Sigmoid colon (tissue), 4 donors: Measurements from ENCODE around the gene MAK.

Experiments
- CTCF ChIP-seq, 4 experiments: fragments of 450-650 bp in 3 of 4; fragments of 200-600 bp in 1 of 4; IDR thresholded peaks; one replicate each; pipeline ENCODE4 v1.5.1; 2016 to 2019; ENCODE audit warnings: antibody characterized with exemption in 4 of 4, mild to moderate bottlenecking in 3 of 4, moderate library complexity in 2 of 4
- EP300 ChIP-seq, 4 donors: sonication (generic); formaldehyde crosslinking; IDR thresholded peaks; one replicate each; pipeline ENCODE4 v1.6.1; 2017; ENCODE audit warnings: antibody characterized with exemption in 4 of 4

DNA sequence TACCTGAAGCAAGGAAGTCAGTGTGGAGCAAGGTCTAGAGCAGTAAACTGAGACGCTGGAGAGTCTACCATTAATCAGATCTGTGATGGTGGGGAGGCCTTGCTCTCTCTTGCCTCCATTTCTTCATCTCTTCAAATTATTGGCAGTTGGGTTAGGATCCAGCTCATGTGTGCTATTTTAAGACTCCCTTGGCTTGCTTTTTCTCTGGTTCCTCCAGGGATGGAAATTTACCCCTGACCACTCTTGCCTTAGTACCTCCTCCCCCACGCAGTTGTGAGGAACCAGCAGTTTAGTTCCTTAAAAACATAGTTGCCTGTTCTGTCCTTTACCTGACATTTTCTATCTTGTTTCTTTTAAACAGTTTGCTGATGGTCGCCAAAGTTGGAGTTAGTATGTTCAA, 108.1 kb downstream of the MAK start:
- TF ChIP-seq EP300 (IDR thresholded peaks at IDR 0.05) (no peak), CTCF (IDR thresholded peaks at IDR 0.05) (no peak)
